Renal cortical epithelial cell (primary cell): ENCODE data around the gene HMCN1. TPM values are rescaled to one million over a fixed set of nuclear protein-coding genes. Genes with fewer than 3 reads are reported as not detected.

Experiments
- DNase-seq: peaks from one replicate; pipeline ENCODE4 v3.0.0-alpha.2; 2011; ENCODE audit warnings: low read depth
- total RNA-seq: library from RNA; depleted of rRNA; stranded (reverse); fragments of >200 nt; gene quantifications from 2 replicates; pipeline ENCODE4 v1.2.3, GENCODE V29; 2014

Gene HMCN1
- total RNA-seq, 1 donor from 2014 or later, result 57.9 TPM

DNA sequence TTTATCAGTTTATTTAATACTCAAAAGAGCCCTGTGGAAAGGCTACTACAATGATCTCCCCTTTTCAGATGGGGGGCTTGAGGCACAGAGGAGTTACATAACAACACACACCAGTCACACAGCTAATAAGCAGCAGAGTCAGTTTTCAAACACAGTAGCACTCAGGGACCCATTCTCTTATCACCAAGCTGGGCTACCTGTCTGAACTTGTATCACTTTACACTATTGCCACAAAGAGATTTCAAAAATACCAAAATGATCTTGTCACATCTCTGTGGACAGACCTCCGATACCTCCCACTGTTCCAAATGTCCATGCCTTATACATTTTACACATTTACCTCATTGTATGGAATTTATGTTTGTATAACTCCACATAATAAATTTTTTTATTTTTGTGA is 506.2 kb downstream of the HMCN1 start:
- DNase-seq, result no peak
